Activated CD8-positive, alpha-beta memory T cell treated with anti-CD3 and anti-CD28 coated beads, Interleukin-2, amount 50 U/mL, for 24 hours (primary cell): ENCODE results near the gene REV3L.
"Not testable (repeated sequence)": the region's sequence is repeated elsewhere in the genome, so short reads cannot be mapped to it uniquely, and the experiment has no call there.

Source experiments
- DNase-seq: peaks from one replicate; pipeline ENCODE4 v3.0.0-alpha.2; 2020; ENCODE audit errors: extremely low read depth

Gene REV3L

DNA sequence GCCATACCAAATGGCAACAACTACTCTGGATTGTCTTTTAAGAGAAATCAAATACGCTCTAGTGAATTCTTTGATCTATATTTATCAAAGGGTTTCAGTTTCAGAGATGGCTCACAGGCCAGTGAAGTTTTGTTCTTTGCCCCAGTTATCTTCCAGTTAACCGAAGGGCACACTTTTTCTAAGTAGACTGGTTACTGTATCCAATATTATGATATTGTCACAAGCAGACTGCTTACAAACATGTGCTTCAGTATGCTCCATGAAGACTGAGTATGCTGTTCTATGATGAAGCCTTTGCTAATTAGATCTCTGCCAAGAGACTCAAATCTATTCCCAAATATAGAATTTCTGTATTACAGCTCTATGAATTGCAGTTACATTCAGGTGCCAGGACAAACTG is 181.1 kb downstream of the REV3L start:
- DNase-seq: no peak

DNA sequence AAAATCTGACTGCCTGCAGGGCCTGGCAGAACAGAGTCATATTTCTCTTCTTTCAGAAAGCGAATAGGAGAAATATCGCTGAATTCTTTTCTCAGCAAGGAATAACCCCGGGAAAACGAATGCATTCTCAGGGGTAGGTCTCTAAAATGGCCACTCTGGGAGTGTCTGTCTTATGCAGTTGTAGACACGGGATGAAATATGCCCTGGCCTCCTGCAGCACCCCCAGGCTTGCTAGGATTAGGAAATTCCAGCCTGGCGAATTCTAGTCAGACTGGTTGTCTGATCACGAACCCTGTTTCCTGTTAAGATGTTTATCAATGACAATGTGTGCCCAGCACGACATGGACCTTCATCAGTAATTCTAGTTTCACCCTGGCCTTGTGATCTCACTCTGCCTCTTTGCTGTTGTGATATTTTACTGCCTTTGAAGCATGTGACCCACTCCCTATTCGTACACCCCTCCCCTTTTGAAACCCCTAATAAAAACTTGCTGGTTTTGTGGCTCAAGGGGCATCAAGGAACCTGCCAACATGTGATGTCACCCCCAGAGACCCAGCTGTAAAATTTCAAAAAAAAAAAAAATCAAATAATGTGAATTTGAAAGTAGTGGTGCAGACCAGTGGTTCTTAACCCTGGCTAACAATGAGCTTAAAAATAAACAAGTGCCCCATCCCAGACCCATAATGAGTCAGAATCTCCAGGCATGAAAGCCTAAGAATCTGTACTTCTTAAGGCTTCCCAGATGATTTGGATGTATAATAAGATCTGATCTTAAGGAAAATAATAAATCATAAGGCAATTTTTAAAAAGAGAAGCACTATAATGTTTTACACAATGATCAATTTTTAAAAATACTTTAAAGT is 181.8 kb downstream of the REV3L start:
- DNase-seq: not testable (repeated sequence)

DNA sequence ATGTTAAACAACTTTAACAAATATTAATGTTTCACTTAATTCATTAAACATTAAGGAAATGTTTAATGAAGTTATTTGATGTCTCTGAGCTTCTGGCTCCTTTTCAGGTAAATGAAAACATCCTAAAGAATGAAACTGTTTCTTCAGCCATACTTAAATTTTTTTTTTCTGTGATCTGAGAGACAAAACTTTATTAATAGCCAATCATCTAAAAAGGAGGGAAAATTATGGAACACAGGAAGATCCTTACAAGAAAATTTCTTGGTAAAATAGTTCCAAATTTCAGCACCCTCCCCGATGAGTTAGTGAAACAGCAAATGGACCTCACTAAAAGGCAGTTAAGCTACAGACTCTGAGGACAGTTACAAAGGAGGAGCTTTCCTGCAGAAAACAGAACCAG is 185.2 kb downstream of the REV3L start:
- DNase-seq: no peak

DNA sequence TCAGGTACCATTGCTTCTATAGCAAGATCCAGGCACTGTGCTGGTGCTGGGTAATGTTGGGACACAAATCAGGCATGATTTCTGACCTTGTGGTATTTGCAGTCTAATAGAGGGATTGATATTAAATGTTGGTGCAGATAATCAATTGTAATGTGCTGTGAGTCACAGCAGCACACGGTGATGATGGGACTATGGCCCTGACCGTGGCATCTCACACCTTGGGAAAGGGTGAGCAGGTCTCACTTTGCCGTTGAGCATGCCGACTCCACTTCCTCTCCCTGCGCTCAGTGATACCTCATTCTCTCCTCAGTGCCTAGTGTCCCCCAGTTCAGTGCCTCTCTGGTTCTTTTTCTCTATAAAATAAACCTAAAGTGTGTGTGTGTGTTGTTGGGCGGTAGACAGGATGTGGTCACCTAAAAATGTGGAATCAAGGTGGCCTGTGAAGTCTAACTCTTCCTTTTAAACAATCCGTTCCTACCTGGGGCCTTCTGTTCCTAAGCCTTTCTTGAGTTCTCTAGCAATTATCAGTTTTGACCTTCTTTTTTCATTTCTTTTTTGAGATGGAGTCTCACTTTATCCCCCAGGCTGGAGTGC is 188.5 kb downstream of the REV3L start:
- DNase-seq: no peak

DNA sequence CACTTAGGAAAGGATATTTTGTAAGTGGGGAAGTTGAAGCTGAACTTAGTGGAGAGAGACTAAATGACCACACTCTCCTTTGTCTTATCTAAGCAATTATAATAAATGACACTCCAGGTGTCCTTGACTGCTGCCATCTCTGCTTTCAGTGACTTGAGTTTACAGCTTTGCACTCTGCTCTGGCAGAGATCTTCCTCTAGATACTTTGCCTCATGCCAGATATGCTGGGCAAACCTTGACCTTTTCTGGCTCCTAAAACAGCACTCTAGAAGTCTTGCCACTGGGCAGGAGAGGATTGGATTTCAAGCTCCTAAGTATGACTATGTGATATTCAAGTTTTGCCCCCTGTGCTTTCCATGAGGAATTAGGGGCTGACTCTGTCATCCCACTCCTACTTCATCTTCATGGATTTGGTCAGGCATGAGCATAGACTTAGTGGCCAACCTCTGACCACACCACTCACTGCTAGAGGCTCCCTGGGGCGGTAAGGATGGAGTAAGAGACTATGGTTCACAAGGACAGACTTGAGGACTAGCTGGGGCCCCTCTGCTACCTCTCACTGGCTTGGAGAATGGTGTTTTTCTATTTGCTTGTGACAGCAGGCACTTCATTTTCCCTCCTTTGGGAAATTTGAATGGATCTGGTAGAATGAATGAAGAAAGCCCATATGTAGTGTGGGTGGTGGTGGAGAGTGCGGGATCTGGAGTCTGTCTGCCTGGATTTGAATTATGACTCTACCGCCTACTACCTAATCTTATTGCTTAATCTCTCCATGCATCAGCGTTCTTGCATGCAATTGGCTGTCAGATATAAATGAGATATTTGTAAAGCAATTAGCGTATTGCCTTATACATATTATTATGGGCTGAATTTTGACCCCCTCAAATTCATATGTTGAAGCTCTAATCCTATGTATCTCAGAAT is 191.4 kb downstream of the REV3L start:
- DNase-seq: no peak

DNA sequence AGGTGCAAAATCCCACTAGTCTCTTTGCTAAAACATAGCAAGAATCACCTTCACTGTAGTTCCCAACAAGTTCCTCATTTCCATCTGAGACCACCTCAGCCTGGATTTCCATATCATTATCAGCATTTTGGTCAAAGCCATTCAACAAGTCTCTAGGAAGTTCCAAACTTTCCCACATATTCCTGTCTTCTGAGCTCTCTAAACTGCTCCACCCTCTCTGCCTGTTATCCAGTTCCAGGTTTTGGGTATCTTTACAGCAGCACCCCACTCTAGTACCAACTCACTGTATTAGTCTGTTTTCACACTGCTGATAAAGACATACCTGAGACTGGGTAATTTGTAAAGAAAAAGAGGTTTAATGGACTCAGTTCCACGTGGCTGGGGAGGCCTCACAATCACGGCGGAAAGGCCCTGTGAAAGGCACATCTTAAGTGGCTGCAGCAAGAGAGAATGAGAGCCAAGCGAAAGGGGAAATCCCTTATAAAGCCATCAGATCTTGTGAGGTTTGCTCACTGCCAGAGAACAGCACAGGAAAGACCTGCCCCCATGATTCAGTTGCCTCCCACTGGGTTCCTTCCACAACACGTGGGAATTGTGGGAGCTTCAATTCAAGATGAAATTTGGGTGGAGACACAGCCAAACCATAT is 192.2 kb downstream of the REV3L start:
- DNase-seq: not testable (repeated sequence)

DNA sequence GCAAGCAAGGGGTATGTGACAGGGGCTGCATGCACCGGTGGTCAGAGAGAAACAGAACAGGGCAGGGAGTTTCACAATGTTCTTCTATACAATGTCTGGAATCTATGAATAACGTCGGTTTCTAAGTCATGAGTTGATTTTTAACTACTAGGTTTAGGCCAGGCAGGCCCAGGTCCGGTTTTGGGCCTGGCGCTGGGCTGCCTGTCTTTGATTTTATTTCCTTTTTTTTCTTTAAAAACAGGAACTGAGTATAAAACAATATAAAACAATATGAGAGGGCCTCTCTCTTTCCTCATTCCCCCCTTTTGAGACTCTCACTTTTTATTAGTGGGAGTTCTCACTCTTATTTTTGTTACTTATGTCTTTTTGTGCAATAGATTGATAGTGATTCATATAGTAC is 198.7 kb downstream of the REV3L start:
- DNase-seq: not testable (repeated sequence)

DNA sequence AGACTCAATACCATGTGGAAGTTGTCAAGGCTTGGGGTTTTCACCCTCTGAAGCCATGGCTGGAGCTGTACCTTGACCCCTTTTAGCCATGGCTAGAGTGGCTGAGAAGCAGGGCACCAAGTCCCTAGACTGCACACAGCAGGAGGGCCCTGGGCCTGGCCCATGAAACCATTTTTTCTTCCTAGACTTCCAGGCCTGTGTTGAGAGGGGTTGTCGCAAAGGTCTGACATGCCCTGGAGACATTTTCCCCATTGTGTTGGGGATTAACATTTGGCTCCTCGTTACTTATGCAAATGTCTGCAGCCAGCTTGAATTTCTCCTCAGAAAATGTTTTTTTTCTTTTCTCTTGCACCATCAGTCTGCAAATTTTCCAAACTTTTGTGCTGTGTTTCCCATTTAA is 199.3 kb downstream of the REV3L start:
- no peak for DNase-seq

DNA sequence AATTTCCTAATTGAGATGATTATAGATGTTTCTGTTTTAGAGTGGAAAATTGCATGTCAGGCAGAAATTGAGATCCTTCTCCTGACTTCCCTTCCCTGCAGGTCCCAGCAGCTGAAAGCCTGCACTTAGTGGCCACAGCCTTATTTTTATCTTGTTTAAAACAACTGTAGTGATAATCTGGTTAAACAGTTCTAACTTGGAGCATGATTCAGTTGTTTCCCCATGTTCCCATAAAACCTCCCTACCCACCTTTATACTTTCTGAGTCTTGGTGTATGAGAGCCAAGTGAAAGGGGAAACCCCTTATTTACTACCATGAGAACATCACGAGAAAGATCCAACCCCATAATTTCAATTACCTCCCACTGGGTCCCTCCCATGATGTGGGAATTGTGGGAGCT is 200.5 kb downstream of the REV3L start:
- DNase-seq: no peak

DNA sequence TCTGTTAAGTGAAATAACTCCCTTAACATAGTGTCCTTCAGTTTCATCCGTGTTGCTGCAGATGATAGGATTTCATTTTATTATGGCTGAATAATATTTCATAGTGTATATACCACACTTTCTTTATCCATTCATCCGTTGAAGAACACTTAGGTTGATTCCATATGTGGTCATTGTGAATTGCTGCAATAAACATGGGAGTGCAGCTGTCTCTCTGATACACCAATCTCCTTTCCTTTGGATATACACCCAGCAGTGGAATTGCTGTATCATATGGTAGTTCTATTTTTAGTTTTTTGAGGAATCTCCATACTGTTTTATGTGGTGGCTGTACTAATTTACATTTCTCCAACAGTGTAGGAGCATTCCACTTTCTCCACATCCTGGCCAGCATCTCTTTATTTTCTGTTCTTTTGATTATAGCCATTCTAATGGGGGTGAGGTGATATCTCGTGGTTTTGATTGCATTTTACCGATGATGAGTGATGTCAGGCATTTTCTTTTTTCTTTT is 202.5 kb downstream of the REV3L start:
- DNase-seq: no peak

DNA sequence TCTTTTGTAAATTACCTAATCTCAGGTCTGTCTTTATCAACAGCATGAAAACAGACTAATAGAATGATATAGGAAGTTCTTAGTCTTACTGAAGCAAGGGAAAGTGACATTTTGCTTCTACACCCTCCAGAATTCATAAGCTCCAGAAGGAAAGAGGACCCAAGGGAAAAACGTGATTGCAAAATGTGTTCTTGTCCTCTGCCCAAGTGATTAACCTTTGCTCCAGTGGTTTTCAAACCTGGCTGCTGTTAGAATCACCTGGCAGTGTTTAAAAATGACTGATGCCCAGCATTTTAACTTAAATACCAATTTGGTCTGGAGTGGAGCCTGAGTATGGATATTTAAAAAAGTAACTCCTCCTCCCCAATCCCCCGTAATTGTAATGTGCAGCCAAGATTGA is 204.3 kb downstream of the REV3L start:
- DNase-seq: no peak

DNA sequence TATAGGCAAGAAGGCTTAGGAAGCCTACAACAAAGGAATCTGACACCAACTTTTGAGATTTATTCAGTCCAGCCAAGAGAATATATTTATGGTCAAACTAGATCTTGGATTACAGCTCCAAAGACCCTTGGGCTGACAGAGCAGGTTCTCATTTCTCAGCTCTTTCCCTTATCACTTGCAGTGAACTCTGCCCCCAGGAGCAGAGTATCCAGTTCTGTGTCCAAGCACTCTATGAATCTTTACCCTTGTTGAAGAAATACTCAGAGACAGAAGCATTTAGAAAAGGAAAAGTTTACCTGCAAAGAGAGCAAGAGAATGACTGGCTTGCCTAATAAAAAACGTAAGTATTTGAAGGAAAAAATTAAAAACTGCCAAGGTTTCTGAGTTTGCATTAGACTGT is 205.2 kb downstream of the REV3L start:
- no peak for DNase-seq

DNA sequence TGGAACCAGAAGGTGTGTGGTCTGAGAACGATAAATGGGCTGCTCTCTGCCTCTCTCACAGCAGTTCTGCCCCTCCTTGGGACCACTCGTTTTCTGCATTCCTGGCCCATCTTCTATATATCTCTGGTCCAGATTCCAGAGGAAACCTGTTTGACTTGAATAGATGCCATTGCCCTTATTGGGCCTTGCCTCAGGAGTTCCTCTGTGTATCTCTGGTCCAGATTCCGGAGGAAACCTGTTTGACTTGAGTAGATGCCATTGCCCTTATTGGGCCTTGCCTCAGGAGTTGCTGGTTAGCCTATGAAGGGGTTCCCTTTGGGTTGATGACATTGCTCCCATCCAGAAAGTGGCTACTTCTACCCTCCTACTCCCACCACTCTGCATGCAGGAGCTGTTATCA is 206.3 kb downstream of the REV3L start:
- DNase-seq: no peak

DNA sequence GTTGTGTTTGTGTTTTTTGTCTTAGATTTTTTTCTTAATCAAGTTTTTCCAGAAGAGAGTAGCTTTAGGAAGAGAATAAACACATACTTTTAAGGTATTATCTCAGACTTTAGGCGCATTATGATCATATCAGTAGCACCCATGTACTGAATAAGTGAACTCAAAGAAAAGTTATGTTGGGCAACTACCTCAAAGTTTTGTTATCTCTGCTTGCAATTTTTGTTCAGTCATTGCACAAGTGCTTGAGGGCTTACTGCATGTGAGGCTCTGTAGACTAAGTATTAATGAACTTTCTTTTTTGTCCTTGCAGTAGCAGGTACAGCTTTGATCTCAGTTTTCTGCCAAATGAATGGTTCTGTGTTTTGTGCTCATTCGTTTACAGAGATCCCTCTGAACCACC is 206.7 kb downstream of the REV3L start:
- no peak for DNase-seq

DNA sequence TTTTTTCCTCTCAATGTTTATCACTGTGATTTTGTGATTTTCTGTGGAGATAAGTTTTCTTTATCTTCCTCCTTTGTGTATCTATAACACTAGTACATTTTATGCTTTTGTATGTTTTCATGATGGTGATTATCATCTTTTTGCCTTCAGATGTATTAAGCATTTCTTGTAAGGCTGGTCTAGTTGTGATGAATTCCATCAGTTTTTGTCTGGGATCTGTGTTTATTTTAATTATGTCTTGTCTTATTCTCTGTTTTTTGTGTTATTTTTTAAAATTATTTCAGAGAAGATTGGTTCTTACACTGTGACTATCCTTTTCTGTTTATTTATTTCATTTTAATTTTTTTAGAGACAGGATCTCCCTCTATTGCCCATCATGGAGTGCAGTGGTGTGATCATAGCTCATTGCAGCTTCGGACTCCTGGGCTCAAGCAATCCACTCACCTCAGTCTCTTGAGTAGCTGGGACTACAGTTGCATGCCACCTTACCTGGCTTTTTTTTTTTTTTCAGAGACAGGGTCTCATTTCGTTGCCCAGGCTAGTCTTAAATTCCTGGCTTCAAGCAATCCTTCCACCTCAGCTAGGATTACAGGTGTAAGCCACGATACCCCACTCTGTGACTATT is 208.3 kb downstream of the REV3L start:
- no peak for DNase-seq

DNA sequence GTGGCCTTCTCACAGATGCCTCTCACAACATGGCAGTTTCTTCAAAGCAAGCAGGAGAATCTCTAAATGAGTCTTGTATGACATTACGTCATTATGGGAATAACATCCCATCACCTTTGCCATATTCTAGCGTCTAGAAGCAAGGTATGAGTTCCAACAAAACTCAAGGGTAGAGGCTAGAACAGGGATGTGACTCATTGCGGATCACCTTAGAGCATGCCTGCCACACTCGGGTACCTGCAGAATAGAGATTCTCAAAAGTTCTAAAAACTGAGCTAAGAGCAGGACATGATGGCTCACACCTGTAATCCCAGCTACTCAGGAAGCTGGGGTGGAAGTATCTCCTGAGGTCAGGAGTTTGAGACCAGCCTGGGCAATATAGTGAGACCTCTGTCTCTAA is 212.9 kb downstream of the REV3L start:
- DNase-seq: no peak

DNA sequence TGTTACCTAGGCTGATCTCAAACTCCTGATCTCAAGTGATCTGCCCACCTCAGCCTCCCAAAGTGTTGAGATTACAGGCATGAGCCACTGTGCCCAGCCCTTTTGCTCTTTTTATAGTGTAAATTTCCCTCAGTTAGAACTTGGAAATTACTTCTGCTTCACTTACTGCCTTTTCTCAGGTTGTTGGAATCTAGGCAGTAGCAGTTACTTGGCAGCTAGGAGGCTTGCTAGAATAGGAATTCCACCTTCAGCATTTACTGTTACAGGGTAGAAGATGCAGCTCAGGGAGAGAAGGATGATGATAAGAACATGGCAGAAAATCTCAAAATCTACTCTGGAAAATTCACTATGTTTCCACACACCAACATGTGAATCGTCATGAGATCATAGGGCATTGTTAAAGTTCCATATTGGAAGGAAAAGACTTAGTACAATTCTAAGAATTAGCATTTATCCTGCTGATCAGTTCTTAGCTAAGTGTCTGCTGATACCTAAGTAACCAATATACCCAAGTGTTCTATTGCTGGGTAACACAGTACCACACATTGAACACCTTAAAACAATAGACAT is 213.5 kb downstream of the REV3L start:
- DNase-seq: no peak

DNA sequence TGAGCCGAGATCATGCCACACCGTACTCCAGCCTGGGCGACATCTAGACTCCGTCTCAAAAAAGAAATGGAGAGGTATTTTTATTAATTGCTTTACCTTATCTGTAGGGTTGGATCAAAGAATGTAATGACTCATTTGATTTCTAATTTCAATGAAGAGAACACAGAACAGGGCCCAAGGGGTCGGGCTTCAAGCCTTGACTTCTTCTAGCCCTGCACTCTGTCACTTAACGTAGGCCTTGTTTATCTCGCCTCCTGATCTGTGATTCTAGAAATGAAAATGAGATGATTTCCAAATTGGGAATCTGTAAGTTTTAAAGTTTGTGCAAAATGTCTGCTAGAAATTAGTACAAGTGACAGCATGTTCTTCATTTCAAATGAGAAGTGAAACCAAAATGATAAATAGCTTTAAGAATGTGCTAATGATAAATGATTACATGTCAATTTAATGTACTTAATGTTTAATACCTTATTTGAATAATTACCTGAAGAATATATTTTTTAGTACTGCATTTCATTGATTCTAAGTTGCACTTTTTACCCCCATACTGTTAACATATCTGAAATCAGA is 215.2 kb downstream of the REV3L start:
- DNase-seq: no peak

DNA sequence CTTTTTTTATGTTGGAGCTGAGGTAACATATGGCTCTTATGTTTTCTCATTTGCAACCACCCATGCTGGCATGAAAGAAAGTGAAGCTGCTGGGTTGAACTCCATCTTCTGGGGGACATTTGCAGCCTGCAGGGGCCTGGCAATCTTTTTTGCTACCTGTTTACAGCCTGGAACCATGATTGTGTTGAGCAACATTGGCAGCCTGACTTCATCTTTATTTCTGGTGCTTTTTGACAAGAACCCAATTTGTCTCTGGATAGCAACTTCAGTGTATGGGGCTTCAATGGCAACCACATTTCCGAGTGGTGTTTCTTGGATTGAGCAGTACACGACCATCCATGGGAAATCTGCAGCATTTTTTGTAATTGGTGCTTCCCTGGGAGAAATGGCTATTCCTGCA is 216.7 kb downstream of the REV3L start:
- no peak for DNase-seq

DNA sequence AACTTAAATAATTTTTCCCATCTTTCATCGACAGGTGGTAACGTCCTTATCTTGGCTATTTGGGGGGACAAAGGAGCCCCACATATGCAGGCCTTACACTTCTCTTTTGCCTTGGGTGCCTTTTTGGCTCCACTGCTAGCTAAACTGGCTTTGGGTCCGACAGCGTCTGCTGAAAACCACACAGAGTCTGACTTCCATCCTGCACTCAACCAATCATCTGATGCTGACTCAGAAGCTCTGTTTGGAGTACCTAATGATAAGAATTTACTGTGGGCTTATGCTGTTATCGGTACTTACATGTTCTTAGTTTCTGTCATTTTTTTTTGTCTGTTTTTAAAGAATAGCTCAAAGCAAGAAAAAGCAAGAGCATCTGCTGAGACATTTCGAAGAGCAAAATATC is 217.2 kb downstream of the REV3L start:
- DNase-seq: no peak

DNA sequence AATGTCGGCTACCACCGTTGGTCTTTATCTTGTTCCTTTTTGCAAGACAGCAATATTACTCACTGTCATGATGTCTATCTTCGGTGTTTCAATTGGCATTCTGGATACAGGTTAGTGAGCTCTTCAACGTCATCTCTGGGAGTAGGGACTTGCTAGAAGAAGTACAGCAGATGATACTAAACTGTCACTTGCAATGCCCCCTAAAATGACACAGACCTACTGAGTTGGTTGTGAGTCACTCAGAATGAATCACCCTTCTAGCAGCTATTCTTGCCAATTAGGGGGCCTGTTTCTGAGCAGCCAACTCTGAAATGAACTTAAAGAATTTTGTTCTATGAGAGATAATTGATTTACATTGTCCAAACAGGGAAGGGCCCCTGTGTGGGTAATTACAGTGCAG is 219.2 kb downstream of the REV3L start:
- peak; percentile 3 for DNase-seq
